HG02884 (cell line): ENCODE measurements around the gene APOE.

Experiments
- ATAC-seq: cut with Tn5 transposase; IDR thresholded peaks from one replicate; pipeline ENCODE4 v1.9.1; 2021; ENCODE audit warnings: mild to moderate bottlenecking, moderate library complexity; ENCODE audit not compliant: unreplicated experiment

Gene APOE

DNA sequence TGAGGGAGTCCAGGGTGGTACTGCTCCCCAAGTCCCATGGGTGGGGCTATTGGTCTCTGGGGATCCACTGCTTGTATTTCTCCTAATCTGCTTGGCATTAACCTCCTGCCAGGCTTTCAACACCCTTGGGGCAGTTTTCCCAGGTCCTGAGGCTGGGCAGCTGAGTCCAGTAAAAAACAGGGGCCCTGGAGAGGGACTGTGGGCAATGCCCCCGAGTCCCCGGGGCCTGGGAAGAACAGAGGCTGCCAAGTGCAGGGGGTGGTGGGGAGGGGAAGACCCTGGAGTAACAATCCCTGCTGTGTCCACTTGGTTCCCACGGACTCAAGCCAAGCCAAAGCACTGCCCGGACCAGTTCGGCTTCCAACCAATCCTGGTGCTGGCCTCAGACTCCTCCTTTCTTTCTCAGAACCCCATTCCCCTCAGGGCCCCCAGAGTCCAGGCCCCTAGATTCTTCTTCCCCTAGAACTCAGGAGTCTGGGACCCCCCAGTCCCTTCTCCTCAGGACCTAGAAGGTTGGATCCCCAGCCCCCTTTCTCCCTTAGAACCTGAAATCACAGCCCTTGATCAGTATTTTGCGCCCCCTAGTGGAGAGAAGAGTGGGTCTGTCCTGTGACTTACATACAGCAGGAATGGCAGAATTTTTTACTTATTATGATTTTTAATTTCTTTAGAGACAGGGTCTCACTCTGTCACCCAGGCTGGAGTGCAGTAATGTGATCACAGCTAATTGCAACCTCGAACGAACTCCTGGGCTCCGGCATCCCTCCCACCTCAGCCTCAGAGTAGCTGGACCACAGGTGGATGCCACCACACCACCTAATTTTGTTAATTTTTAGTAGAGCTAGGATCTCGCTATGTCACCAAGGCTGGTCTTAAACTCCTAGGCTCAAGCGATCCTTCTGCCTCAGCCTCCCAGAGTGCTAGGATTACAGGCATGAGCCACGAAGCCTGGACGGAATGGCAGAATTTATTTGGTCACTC, 45.9 kb downstream of the APOE start:
- no peak for ATAC-seq

DNA sequence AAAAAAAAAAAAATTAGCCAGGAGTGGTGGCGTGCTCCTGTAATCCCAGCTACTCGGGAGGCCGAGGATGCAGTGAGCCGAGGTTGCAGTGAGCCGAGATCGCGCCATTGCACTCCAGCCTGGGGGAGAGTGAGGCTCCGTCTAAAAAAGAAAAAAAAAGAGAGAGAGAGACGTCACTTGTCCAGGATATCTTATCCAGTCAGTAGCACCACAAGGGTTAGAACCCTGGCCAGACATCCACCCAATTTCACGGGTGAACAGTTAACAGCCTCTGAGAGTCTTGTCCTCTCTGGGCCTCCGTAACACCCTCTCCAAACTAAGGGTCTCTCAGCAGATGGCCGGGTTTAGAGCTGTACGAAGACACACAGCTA, 48.7 kb downstream of the APOE start:
- no peak for ATAC-seq

DNA sequence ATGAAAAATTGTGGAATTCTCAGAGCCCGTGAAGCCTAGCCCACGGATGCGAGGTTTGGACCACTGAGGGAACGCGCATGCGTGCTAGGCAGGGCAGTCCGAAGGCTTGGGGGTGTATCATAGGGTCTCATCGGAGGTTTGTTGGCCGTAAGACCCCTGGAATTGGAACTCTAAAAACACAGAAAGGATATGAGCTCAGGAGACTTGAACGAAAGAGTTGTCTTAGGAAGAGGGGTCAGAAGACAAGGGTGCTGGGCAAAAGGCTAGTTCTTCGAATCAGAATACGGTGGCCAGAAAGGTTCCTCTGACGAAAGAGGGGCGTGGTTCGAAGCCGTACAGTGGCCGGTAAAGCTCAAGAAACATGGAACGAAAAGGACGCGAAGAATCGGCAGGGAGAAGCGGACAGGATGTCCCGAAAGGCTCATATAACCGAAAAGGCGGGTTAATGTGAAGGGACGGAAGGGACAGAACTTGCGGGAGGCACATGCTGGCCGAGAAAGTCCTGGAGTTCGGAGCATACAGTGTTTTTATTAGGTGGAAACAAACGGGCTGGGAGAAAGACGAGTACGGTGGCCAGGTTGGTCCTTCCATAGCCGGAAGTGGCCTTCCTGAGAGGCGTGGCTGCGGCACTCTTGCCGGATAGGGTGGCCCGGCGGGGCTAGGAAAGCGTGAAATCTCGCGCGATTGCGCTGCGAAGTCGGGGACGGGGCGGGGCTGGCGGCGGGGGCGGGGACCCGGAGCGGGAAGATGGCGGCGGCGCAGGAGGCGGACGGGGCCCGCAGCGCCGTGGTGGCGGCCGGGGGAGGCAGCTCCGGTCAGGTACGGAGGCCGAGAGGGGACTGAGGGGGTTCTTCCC, 49.3 kb downstream of the APOE start, which contains the start of gene CLPTM1:
CLPTM1 (plus strand) TSS at position 732 of the 856 bp plus-strand sequence; CDS start at position 748, 16 bp downstream.
- peak; percentile 63 for ATAC-seq

DNA sequence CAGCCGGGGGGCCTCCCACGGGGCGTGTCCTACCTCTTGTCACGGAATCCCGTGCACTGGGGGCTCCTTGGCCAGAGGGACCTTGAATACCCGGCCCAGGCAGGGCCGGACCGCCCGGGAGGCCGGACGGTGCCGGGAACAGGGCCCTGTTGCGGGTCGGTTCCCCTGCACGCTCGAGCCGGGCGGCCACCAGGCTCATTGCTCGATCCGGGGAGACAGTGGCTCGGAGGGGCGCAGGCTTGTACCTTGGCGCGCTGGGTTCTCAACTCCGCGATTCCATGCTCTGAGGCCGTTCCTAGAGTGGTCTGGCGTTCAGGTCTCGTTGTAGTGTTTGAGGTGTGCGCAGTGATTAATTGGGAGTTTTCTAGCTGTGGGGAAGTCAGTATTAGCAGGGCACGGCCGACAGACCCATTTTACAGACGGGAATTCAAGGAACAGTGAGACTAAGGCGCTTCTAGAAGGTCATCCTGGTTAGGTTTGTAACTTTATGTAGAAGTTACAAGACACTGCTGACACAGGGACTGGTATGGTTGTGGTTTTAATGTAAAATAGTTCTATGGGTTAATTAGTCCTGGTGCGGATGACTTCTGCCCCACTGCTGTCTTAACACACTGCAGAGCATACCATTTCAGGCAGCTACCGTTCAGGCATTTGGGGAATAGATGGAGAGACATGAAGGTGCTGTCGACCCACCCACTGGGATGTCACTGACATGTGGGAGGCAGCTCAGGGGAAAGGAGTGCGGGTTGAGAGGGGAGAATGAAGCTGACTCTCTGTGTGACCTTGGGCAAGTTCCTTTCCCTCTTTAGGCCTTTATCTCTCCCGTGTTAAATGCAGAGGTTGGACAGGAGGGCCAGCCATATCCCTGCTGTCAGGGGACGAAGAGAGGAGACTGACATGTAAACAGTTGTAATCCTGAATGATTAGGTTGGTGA, 50.2 kb downstream of the APOE start:
- ATAC-seq: peak; percentile 26

DNA sequence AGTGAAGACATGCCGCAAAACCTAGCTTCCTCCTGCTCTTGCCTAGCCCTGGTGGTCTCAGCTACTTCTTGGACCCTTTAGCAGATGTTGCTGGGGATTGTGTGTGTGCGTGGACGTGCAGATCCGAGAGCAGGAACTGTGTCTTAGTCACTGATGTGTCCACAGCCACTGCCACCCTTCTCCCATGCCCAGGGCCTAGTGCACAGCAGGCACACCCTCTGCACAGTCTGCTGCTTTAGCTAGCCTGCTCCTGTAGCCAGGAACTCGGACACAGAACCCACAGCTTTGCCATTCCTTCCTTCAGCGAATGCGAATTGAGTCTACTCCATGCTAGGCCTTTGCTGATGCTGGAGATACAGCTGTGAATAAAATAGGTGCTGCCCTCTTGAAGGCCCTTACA, 51.9 kb downstream of the APOE start:
- no peak for ATAC-seq

DNA sequence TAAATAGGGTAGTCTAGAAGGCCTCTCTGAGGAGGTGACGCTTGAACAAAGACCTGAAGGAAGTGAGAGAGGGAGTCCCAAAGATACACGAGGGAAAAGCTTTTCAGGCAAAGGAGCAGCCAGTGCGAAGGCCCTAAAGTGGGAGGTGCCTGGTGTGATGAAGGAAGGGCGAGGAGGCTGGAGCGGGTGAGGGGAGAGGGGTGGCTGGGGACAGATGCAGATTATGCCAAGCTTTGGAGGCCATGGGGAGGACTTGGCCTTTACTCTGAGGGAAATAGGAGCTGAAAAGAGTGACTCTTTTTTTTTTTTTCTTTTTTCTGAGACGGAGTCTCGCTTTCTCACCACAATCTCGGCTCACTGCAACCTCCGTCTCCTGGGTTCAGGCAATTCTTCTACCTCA, 52.5 kb downstream of the APOE start:
- ATAC-seq: no peak
